Breast epithelium (tissue), 3 donors: ENCODE results near the gene MXRA8.
"Not testable (repeated sequence)": the region's sequence is repeated elsewhere in the genome, so short reads cannot be mapped to it uniquely, and the experiment has no call there.

Experiments used
- CTCF ChIP-seq, 3 donors: fragments of 450-650 bp; IDR thresholded peaks; one replicate each; pipeline ENCODE4 v1.5.1; 2016 to 2017; ENCODE audit warnings: antibody characterized with exemption in 3 of 3, mild to moderate bottlenecking in 3 of 3, moderate library complexity in 3 of 3
- POLR2A ChIP-seq: fragments of 450-650 bp; IDR thresholded peaks from one replicate; pipeline ENCODE4 v1.6.1; 2016; ENCODE audit warnings: antibody characterized with exemption, mild to moderate bottlenecking, moderate library complexity
- POLR2AphosphoS5 ChIP-seq, 3 donors: sonication (generic); formaldehyde crosslinking; IDR thresholded peaks; one replicate each; pipeline ENCODE4 v1.6.1; 2017; ENCODE audit warnings: antibody characterized with exemption in 3 of 3

- not testable (repeated sequence) for TF ChIP-seq CTCF (IDR thresholded peaks at IDR 0.05); POLR2AphosphoS5 (IDR thresholded peaks at IDR 0.05); POLR2A
Measured at GRCh38 chr1:1316199-1316598, 42.2 kb downstream of the MXRA8 start.
